Thyroid gland (tissue), 4 donors: ENCODE measurements around the gene LEF1. TPM values are rescaled to one million over a fixed set of nuclear protein-coding genes. Genes with fewer than 3 reads are reported as not detected.

Experiments used
- DNase-seq, 2 donors: peaks; one replicate each; pipeline ENCODE4 v3.0.0-alpha.2; 2019
- H3K27ac ChIP-seq, 3 donors: fragments of 200-600 bp; sonication (generic); 1 replicate in 2 of 3; 2 replicates in 1 of 3; pipeline ENCODE4 v1.5.1; 2016 to 2019; ENCODE audit warnings: mild to moderate bottlenecking in 1 of 3, moderate library complexity in 1 of 3
- H3K27me3 ChIP-seq: fragments of 200-600 bp; sonication (generic); one replicate; pipeline ENCODE4 v1.5.1; 2019
- H3K36me3 ChIP-seq, 2 donors: fragments of 200-600 bp; sonication (generic); one replicate each; pipeline ENCODE4 v1.5.1; 2016 to 2019
- H3K4me1 ChIP-seq, 2 donors: fragments of 200-600 bp; sonication (generic); one replicate each; pipeline ENCODE4 v1.5.1; 2017 to 2019
- H3K4me3 ChIP-seq, 3 donors: fragments of 200-600 bp; sonication (generic); replicated peaks in 1 of 3; 1 replicate in 2 of 3; 2 replicates in 1 of 3; pipeline ENCODE4 v1.5.1; 2016; ENCODE audit warnings: mild to moderate bottlenecking in 1 of 3
- H3K9me3 ChIP-seq: fragments of 200-600 bp; sonication (generic); one replicate; pipeline ENCODE4 v1.5.1; 2017
- CTCF ChIP-seq, 6 experiments: fragments of 200-600 bp in 3 of 6; fragments of 450-650 bp in 3 of 6; sonication (generic) in 3 of 6; IDR thresholded peaks; one replicate each; pipeline ENCODE4 v1.5.1; 2016 to 2019; ENCODE audit warnings: antibody characterized with exemption in 6 of 6, mild to moderate bottlenecking in 2 of 6, inconsistent platforms in 1 of 6, moderate library complexity in 1 of 6
- POLR2A ChIP-seq, 2 donors: fragments of 450-650 bp; IDR thresholded peaks; one replicate each; pipeline ENCODE4 v1.6.1; 2017; ENCODE audit warnings: antibody characterized with exemption in 2 of 2, mild to moderate bottlenecking in 2 of 2, moderate library complexity in 1 of 2
- WGBS, 2 donors: methylation state at CpG; one replicate each; pipeline ENCODE4 v1.1.5; 2017; 5-methylcytosine and 5-hydroxymethylcytosine counted together
- intact Hi-C: fragments of 100-400 bp; cut with DNase I; formaldehyde crosslinking; loops from one replicate; pipeline ENCODE4 v1.15.1; 2023
- total RNA-seq, 4 donors: library from RNA; depleted of rRNA; stranded (reverse); fragments of >200 nt; gene quantifications; one replicate each; pipeline ENCODE4 v1.2.3, GENCODE V29; 2016

LEF1 gene
- total RNA-seq, 4 donors from 2014 or later, result 4.2 to 24.3 (median 9.9) TPM

GRCh38 chr4:108003982-108004515 is 164.7 kb downstream of the LEF1 start:
- DNase-seq, result no peak
- intact Hi-C loops, result no loop called here
- no peak for TF ChIP-seq POLR2A (IDR thresholded peaks at IDR 0.05)

GRCh38 chr4:108001540-108002135 is 167.1 kb downstream of the LEF1 start:
- no peaks in the 10 kb centered on the region for H3K9me3 ChIP-seq
- H3K4me1 ChIP-seq, result no peaks in the 10 kb centered on the region
- intact Hi-C loops, result no loop called here
- no peak for TF ChIP-seq CTCF (IDR thresholded peaks at IDR 0.05)
- TF ChIP-seq POLR2A (IDR thresholded peaks at IDR 0.05), result no peak
- no peaks in the 10 kb centered on the region for H3K36me3 ChIP-seq
- no peak for DNase-seq
- no peak overlapping the region for H3K27ac ChIP-seq
- H3K27me3 ChIP-seq, result no peaks in the 10 kb centered on the region
- WGBS, 2 donors, result 90 to 98% methylated on average over 3 of the region's 3 CpGs
- no peak overlapping the region for H3K4me3 ChIP-seq

More at GRCh38 chr4:108003982-108004515, 164.7 kb downstream of the LEF1 start:
- H3K9me3 ChIP-seq, result no peaks in the 10 kb centered on the region
- H3K27me3 ChIP-seq, result no peaks in the 10 kb centered on the region
- H3K36me3 ChIP-seq, result no peaks in the 10 kb centered on the region
- H3K27ac ChIP-seq, result no peak overlapping the region
- no peaks in the 10 kb centered on the region for H3K4me1 ChIP-seq
- WGBS, 2 donors, result 85 to 88% methylated on average over 4 of the region's 4 CpGs
- H3K4me3 ChIP-seq, result no peak overlapping the region

- Histone ChIP-seq H3K9me3 (no peaks in the 10 kb centered on the region), H3K27ac (no peak overlapping the region), H3K4me1 (no peaks in the 10 kb centered on the region), H3K4me3 (no peak overlapping the region), H3K36me3 (no peaks in the 10 kb centered on the region), H3K27me3 (no peaks in the 10 kb centered on the region)
- no peak for DNase-seq
- 82 to 86% methylated on average over 2 of the region's 2 CpGs for WGBS, 2 donors
- TF ChIP-seq POLR2A (IDR thresholded peaks at IDR 0.05) (no peak), CTCF (IDR thresholded peaks at IDR 0.05) (no peak)
- intact Hi-C loops, result no loop called here
Observed at GRCh38 chr4:107999932-108000539, 168.7 kb downstream of the LEF1 start.

- intact Hi-C loops, result no loop called here
- TF ChIP-seq CTCF (IDR thresholded peaks at IDR 0.05), result no peak
- no peak for TF ChIP-seq POLR2A (IDR thresholded peaks at IDR 0.05)
- H3K27me3 ChIP-seq, result no peaks in the 10 kb centered on the region
- no peak overlapping the region for H3K4me3 ChIP-seq
- H3K27ac ChIP-seq, result no peak overlapping the region
- no peaks in the 10 kb centered on the region for H3K36me3 ChIP-seq
- peaks cover 0 to 16% of the 10 kb centered on the region in 2 donors for H3K4me1 ChIP-seq
- 91 to 93% methylated on average over 2 of the region's 2 CpGs for WGBS, 2 donors
- DNase-seq, result no peak
- no peaks in the 10 kb centered on the region for H3K9me3 ChIP-seq
Observed at GRCh38 chr4:107997794-107998193, 170.9 kb downstream of the LEF1 start.

Other genes starting within 250 kb of the LEF1 start
- 10 to 100 TPM in 2 of 4 donors, 1 to 10 TPM in 2; 7.0 to 13.4 (median 8.7) TPM for gene CYP2U1, start 237.4 kb downstream of the LEF1 start, total RNA-seq
- gene HADH, start 179.0 kb downstream of the LEF1 start, total RNA-seq, result 10 to 100 TPM; 32.7 to 60.4 (median 50.9) TPM